ENCODE data around the gene LARP4B.

LARP4B gene

DNA sequence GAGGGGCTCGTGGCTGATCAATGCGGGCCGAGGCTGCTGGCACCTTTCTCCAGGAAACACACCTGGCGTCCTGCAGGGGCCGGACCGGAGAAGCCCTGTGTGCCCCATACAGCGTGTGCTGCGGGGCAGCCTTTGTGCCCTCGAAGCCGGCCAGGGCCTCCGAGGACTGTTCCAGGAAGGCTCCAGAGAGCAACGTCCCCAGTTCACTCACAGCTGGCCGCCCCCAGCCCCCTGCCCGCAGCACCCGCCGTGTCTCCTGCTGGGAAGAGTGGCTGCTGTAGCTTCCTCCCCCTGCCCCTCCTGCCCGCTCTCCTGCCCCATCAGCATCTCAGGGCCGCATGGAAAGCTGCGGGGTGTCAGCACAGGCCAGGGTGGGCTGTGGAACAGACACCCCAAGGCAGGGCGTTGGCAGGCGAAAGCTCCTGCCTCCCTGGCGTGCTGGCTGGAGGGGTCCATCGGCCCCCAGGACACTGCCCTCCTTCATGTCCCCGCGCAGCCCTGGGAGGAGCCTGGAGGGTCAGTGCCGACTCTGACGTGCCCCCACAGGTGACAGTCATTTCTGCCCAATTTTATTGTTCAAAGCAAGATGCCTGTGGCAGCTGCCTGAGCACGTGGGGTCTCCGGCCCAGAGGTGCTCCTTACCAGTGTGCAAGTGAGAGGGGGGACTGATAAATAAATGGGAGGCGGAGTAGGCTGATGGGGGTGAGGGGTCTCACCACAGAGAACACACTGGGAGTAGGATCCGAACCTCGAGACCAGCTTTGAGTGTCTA is 146.2 kb downstream of the LARP4B start (continued):
- TF ChIP-seq SP3 (tag by site-specific recombination; IDR thresholded peaks at IDR 0.05) (no peak), ZFHX2 (tag by site-specific recombination; conservative IDR thresholded peaks at IDR 0.05) (no peak), MZF1 (tag by site-specific recombination; IDR thresholded peaks at IDR 0.05; ENCODE audit: borderline replicate concordance) (no peak), ZBTB1 (tag by site-specific recombination; IDR thresholded peaks at IDR 0.05) (no peak)
- TF ChIP-seq, protein P1, sequence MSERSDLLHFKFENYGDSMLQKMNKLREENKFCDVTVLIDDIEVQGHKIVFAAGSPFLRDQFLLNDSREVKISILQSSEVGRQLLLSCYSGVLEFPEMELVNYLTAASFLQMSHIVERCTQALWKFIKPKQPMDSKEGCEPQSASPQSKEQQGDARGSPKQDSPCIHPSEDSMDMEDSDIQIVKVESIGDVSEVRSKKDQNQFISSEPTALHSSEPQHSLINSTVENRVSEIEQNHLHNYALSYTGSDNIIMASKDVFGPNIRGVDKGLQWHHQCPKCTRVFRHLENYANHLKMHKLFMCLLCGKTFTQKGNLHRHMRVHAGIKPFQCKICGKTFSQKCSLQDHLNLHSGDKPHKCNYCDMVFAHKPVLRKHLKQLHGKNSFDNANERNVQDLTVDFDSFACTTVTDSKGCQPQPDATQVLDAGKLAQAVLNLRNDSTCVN (tag by site-specific recombination; optimal IDR thresholded peaks at IDR 0.05) = peak; percentile 16

DNA sequence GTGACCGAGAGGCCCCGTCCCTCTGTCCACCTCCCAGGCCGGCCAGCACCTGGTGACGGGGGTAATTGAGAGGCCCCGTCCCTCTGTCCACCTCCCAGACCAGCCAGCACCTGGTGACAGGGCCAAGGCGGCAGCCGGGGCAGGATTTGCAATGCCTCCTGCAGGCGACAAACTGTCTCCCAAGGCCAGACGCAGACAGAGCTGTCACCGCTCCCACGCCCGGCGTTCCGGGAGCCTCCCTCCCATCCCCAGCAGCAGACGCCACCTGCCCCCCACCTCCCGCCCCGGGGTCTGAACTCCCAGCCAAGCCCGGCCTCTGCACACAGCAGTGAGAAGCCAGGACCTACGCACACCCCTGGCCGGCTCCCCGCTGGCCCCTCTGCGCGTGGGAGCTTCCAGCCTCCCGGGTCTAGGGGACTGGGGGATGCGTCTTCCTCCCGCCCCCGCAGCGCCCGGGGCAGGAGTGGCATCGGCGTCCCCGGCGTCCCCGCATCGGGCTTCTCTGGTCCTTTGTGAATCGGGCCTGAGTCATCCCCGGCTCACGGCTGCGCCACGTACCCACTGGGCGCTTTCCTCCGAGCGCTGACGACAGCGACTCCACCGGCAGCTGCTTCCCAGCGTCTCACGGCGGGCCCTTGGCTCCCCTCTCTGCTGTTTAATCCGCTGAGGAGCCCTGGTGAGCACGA is 147.0 kb downstream of the LARP4B start:
- Histone ChIP-seq H3K4me3 (ENCODE audit: low read depth, low read length) (peak overlapping the region; percentile 41), H3K27ac (ENCODE audit: extremely low read depth, low read depth, low read length) (no peak overlapping the region)
- CTCF ChIA-PET = interaction anchor here (0.9 kb wide), 1 partner anchor 133 kb away, joined by 4 read pairs; no protein-coding TSS in a partner anchor
- TF ChIP-seq WT1 (tag by site-specific recombination; IDR thresholded peaks at IDR 0.05) (0 out of 2 replicates have a peak, but pooled peaks have one; percentile 35), PATZ1 (tag by site-specific recombination; IDR thresholded peaks at IDR 0.05) (peak; percentile 73; the same call in 1 of the 2 replicates), ZNF37A (tag by site-specific recombination; IDR thresholded peaks at IDR 0.05) (peak; percentile 96), REPIN1 (tag by site-specific recombination; IDR thresholded peaks at IDR 0.05; ENCODE audit: low read depth) (no peak), ZFP37 (tag by site-specific recombination; IDR thresholded peaks at IDR 0.05) (peak; percentile 73), GLIS2 (tag by site-specific recombination; IDR thresholded peaks at IDR 0.05) (peak; percentile 88), OVOL3 (tag by site-specific recombination; IDR thresholded peaks at IDR 0.05) (no peak), ZNF138 (tag by site-specific recombination; IDR thresholded peaks at IDR 0.05; ENCODE audit: borderline replicate concordance) (no peak), EGR2 (tag by site-specific recombination; IDR thresholded peaks at IDR 0.05; ENCODE audit: low read depth) (peak; percentile 98), ZNF660 (tag by site-specific recombination; IDR thresholded peaks at IDR 0.05) (peak; percentile 88), KLF1 (tag by site-specific recombination; IDR thresholded peaks at IDR 0.05) (peak; percentile 36; the same call in 1 of the 2 replicates), ZBTB20 (tag by site-specific recombination; IDR thresholded peaks at IDR 0.05) (peak; percentile 63; the same call in 1 of the 2 replicates), HIC1 (tag by site-specific recombination; IDR thresholded peaks at IDR 0.05) (peak; percentile 77; the same call in 1 of the 2 replicates), ZNF394 (tag by site-specific recombination; IDR thresholded peaks at IDR 0.05; ENCODE audit: borderline replicate concordance) (peak; percentile 67; the same call in 1 of the 2 replicates), ZFP69B (tag by site-specific recombination; IDR thresholded peaks at IDR 0.05) (0 out of 2 replicates have a peak, but pooled peaks have one; percentile 12), SP7 (tag by site-specific recombination; IDR thresholded peaks at IDR 0.05) (peak; percentile 52), MEIS1 (CRISPR knock-in tag; IDR thresholded peaks at IDR 0.05; ENCODE audit: borderline replicate concordance) (no peak), SP2 (tag by site-specific recombination; IDR thresholded peaks at IDR 0.05) (peak; percentile 40), RBAK (tag by site-specific recombination; IDR thresholded peaks at IDR 0.05) (no peak), ZNF24 (tag by site-specific recombination; IDR thresholded peaks at IDR 0.05) (no peak), ZFHX2 (tag by site-specific recombination; conservative IDR thresholded peaks at IDR 0.05) (peak; percentile 99), ZNF302 (tag by site-specific recombination; IDR thresholded peaks at IDR 0.05; ENCODE audit: low read depth) (no peak), ZNF785 (tag by site-specific recombination; IDR thresholded peaks at IDR 0.05) (no peak), ZNF791 (tag by site-specific recombination; IDR thresholded peaks at IDR 0.05) (no peak)
- TF ChIP-seq, protein P2, sequence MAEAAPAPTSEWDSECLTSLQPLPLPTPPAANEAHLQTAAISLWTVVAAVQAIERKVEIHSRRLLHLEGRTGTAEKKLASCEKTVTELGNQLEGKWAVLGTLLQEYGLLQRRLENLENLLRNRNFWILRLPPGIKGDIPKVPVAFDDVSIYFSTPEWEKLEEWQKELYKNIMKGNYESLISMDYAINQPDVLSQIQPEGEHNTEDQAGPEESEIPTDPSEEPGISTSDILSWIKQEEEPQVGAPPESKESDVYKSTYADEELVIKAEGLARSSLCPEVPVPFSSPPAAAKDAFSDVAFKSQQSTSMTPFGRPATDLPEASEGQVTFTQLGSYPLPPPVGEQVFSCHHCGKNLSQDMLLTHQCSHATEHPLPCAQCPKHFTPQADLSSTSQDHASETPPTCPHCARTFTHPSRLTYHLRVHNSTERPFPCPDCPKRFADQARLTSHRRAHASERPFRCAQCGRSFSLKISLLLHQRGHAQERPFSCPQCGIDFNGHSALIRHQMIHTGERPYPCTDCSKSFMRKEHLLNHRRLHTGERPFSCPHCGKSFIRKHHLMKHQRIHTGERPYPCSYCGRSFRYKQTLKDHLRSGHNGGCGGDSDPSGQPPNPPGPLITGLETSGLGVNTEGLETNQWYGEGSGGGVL (tag by site-specific recombination; IDR thresholded peaks at IDR 0.05) = peak; percentile 67

More for the DNA sequence above, 147.0 kb downstream of the LARP4B start:
- Histone ChIP-seq H3K36me3 (ENCODE audit: control insufficient read depth in 2 of 2, insufficient read depth in 1 of 2, low read length in 2 of 2) (no peaks in the 10 kb centered on the region), H3K4me1 (ENCODE audit: control insufficient read depth, insufficient read depth, low read length) (no peaks in the 10 kb centered on the region), H3K9me3 (ENCODE audit: control insufficient read depth, insufficient read depth, low read depth, low read length) (no peaks in the 10 kb centered on the region)
- POLR2A ChIA-PET = interaction anchor here (1.0 kb wide), 1 partner anchor 265 kb away, joined by 4 read pairs; the partner anchor contains the start of gene IDI1
